ENCODE results near the gene CBLN3. TPM values are rescaled to one million over a fixed set of nuclear protein-coding genes. Genes with fewer than 3 reads are reported as not detected.

The CBLN3 gene
- total and polyA plus RNA-seq, 9 of the 15 experiments (the other 6 are each of a cell fraction or from before 2014, with no cell fraction given) = 0.05 to 0.59 (median 0.26) TPM; not detected in 1

GRCh38 chr14:24377657-24378056 is 51.8 kb downstream of the CBLN3 start:
- Histone ChIP-seq H3K4me3 (no peak overlapping the region), H3K9me1 (ENCODE audit: control insufficient read depth, insufficient read depth, low read length) (no peaks in the 10 kb centered on the region), H4K20me1 (replicated peaks; ENCODE audit: control insufficient read depth, insufficient read depth, low read length) (no peaks in the 10 kb centered on the region), H3K4me1 (replicated peaks in 1 of 2; ENCODE audit: control insufficient read depth in 2 of 2, insufficient read depth in 2 of 2, low read length in 2 of 2) (peaks cover 18 to 24% of the 10 kb centered on the region in 2 experiments), H3K27ac (ENCODE audit: extremely low read depth, low read depth, low read length) (peak overlapping the region; percentile 30; the same call in 1 of the 3 replicates), H3K9ac (ENCODE audit: insufficient read depth in 1 of 2, low read depth in 2 of 2, low read length in 2 of 2) (peak overlapping the region; percentile 25 to 56; a peak in 3 of 4 replicates), H3K9me3 (replicated peaks; ENCODE audit: control insufficient read depth, insufficient read depth, low read depth, low read length) (no peaks in the 10 kb centered on the region), H3K27me3 (ENCODE audit: control insufficient read depth in 2 of 2, insufficient read depth in 2 of 2, low read length in 2 of 2) (no peaks in the 10 kb centered on the region), H3K4me2 (ENCODE audit: insufficient read depth, low read length) (peak overlapping the region; percentile 58; the same call in 1 of the 2 replicates), H3K79me2 (ENCODE audit: control insufficient read depth, insufficient read depth, low read length) (no peaks in the 10 kb centered on the region), H2AFZ (ENCODE audit: low read depth, low read length) (peak overlapping the region; percentile 74), H3K36me3 (ENCODE audit: control insufficient read depth, insufficient read depth, low read length) (no peaks in the 10 kb centered on the region)
- ATAC-seq (peak; percentile 90), FAIRE-seq (peak; percentile 67), DNase-seq (ENCODE audit: extremely low read depth in 1 of 4, low spot score in 3 of 4) (peak; percentile 73 to 79 (median 74))
- ChIA-PET POLR2A (interaction anchor here (0.9 kb wide), 1 partner anchor 57 kb away, joined by 4 read pairs; no protein-coding TSS in a partner anchor), CTCF (ENCODE audit: low intra/inter-chr PET ratio) (no interaction called here)
- no CpG with 5 or more reads among the region's 2 CpGs for WGBS (ENCODE audit: insufficient coverage, low coverage, missing lambda C conversion rate)
- in situ Hi-C loops (cut with MboI) = no loop called here
- intact Hi-C loops (cut with micrococcal nuclease) = no loop called here
- no TSS peak for BruUV-seq (replicated peaks)
- TF ChIP-seq IRF1 (CRISPR knock-in tag; IDR thresholded peaks at IDR 0.05; ENCODE audit: borderline replicate concordance) (no peak), YY1 (IDR thresholded peaks at IDR 0.05; ENCODE audit: borderline replicate concordance in 1 of 3, control insufficient read depth in 1 of 3, extremely low read depth in 1 of 3, insufficient read depth in 3 of 3, insufficient read length in 1 of 3, insufficient replicate concordance in 2 of 3, low read depth in 1 of 3, low read length in 2 of 3) (peak in 1 of 3 experiments; percentile 6), ZNF77 (CRISPR knock-in tag; IDR thresholded peaks at IDR 0.05) (no peak), MEIS2 (IDR thresholded peaks at IDR 0.05; ENCODE audit: partially characterized antibody) (peak; percentile 36), ARID3A (IDR thresholded peaks at IDR 0.05; ENCODE audit: borderline replicate concordance, low read depth, low read length) (no peak), MECOM (CRISPR knock-in tag; IDR thresholded peaks at IDR 0.05) (no peak), ZNF12 (CRISPR knock-in tag; IDR thresholded peaks at IDR 0.05) (no peak), MEF2D (tag; conservative IDR thresholded peaks at IDR 0.05; ENCODE audit: low read depth) (no peak), ZNF184 (CRISPR knock-in tag; IDR thresholded peaks at IDR 0.05) (no peak), KLF10 (CRISPR knock-in tag; IDR thresholded peaks at IDR 0.05) (no peak), MAX (CRISPR knock-in tag; IDR thresholded peaks at IDR 0.05) (0 out of 2 replicates have a peak, but pooled peaks have one; percentile 16), CREB3 (tag; conservative IDR thresholded peaks at IDR 0.05; ENCODE audit: low read depth) (no peak), NR4A1 (CRISPR knock-in tag; IDR thresholded peaks at IDR 0.05) (no peak), NR4A1 (tag; IDR thresholded peaks at IDR 0.05) (no peak), NFATC3 (IDR thresholded peaks at IDR 0.05) (no peak), TAF15 (IDR thresholded peaks at IDR 0.05; ENCODE audit: low read depth, low read length) (no peak), SPI1 (IDR thresholded peaks at IDR 0.05; ENCODE audit: borderline replicate concordance, low read depth, low read length) (no peak)
